Measurements from ENCODE around the gene THBS2.

GRCh38 chr6:169188475-169188874, 65.2 kb downstream of the THBS2 start:
- TF ChIP-seq CTCF (IDR thresholded peaks at IDR 0.05) (no peak), POLR2A (IDR thresholded peaks at IDR 0.05) (no peak)
